SW 1271 (cell line): ENCODE data around the gene PYY.
"Not testable (repeated sequence)": the region's sequence is repeated elsewhere in the genome, so short reads cannot be mapped to it uniquely, and the experiment has no call there.

ENCODE experiments used
- DNase-seq, 2 experiments: peaks; one replicate each; lab custom pipeline; 2025; lab: John Stamatoyannopoulos, UW

PYY gene

DNA sequence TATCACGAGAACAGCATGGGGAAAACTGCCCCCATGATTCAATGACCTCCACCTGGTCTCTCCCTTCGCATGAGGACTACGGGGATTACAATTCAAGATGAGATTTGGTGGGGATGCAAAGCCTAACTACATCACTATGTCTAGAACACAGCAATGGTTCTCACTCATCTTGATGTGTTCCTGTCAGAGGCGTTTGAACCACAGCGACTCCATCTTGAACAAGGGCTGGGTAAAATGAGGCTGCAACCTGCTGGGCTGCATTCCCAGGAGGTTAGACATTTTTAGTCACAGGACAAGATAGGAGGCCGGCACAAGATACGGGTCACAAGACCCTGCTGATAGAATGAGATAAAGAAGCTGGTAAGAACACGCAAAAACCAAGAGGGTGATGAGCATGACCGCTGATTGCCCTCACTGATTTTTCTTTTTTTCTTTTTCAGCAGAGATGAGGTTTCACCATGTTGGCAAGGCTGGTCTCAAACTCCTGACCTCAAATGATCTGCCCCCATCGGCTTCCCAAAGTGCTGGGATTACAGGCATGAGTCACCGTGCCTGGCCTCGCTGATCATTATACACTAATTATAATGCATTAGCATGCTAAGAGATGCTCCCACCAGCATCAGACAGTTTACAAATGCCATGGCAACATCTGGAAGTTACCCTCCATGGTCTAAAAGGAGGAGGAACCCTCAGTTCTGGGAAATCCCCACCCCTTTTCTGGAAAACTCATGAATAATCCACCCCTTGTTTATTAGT lies 8.5 kb downstream of the PYY start:
- no peak for DNase-seq

DNA sequence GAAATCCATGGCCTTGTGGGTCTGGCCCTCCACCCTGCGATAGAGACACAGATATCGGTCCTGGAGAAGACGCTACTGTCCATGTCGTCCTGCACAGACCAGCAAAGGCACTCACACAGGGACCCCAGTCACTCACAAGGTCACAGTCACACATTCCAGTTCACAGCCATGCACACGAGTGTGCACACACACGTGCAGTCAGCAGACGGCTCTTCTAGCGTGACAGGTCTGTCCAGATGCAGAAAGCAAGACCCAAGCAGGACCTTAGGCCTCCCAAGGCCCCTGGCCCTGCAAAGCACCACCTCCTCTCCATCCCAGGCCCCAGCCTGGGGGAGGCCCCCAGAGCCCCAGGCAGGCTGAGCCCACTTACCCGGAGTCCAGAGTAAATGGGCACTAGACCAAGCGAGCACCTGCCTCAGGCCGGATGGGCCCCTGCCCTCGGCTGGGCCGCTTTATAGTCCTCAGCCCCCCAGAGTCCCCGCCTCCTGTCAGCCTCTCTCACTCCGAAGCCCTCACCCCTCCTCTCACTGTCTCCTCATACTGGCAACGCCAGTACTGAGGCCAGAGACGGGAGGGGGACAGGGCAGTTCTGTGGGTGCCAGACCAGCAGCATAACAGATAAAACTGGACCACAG lies 11.6 kb downstream of the PYY start, which contains the start of gene PPY:
Gene PPY, minus strand, starts transcription at position 426 of the 635 bp plus-strand sequence. CDS start 822 bp downstream, outside the sequence.
- no peak for DNase-seq

DNA sequence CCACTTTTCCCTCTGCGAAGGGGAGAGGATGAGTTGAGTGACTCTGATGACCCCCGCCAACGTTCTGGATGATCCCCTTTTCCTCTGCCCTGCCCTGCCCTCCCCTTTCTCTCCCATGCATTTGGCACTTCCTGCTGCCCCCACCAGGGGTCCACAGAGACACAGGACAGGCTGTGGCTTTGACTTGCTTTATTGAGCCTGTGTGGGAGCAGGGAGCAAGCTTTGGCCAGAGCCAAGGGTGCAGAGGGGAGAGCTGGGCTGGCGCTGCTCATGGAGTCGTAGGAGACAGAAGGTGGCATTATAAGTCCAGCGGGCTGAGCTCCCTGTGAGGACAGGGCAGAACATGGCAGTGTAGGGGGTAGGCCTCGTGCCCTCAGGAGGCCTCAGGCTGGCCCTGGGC lies 13.1 kb downstream of the PYY start:
- DNase-seq = peak; percentile 8 to 36

DNA sequence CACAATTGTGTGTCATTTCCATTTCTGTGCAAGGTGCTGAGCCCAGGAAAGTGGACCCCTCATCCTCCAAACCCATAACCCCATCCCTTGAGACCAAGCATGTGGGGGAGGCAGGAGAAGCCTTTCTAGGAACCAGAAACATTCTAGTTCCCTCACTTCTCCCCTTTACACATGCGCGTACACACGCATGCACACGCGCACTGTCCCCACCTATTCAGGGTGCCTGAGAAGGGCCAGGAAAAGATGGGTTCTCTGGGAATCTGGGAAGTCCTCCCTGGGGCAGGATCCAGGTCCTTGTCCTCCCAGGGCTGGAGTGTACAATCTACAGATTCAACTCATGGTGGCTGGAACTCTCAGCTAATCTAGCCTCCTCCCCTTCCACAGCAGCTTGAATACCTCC lies 13.9 kb downstream of the PYY start:
- DNase-seq = no peak

DNA sequence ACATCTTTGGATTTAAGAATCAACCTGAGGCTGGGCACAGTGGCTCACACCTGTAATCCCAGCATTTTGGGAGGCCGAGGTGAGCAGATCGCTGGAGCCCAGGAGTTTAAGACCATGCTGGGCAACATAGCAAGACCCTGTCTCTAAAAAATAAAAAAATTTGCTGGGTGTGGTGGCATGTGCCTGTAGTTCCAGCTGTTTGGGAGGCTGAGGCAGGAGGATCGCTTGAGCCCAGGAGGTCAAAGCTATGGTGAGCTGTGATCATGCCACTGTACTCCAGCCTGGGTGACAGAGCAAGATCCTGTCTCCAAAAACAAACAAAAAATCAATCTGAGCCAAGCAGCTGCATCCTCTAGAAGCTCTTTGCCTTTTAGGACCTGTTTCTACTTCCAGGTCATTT lies 14.3 kb downstream of the PYY start:
- not testable (repeated sequence) for DNase-seq

DNA sequence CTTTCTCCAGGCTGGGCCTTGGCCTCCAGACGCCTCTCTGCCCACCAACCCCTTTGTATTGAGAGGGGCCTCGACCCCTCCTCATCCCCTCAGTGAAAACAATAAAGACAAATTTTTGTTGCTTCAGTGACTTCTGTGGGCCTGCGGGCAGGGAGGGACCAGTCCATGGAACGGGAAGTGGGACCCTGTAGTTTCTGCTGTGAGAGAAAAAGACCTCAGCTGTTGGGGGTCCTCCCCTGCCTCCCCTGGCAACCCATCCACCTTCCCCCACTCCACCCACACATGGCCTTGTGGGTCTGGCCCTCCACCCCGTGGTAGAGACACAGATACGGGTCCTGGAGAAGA lies 14.9 kb downstream of the PYY start:
- no peak for DNase-seq

DNA sequence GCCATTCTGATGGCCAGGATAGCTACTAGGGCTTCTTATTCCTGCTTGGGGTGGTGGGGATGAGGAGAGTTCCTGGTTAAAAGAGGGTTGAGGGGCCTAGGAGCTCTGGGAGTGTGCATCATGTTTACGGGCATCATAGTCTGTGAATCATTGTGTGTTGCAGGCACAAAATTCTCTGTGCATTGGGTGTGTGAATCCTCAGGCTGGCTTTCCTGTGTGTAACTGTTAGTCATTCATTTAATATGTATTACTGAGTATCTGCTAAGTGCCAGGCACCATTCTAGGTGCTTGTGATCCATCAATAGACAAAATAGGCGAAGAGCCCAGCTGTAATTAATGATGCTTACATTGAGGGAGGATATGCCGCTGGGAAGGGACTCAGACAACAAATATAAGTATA lies 17.3 kb downstream of the PYY start:
- DNase-seq = no peak

DNA sequence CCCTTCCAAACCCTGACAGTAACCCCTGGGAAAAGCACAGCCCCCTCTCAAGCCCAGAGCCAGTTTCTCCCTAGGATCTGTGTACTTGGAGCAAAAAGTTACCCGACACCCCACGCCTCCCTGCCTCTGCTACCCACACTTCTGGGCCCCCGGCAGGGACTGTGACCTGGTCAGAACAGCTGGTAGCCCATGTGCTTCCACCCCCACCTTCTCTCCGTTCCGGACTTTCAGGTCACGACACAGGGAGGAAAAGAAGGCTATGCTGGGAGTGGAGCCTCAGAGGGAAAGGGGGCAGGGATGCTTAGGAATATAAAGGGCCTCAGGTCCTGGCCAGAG lies 17.8 kb downstream of the PYY start:
- DNase-seq = no peak

DNA sequence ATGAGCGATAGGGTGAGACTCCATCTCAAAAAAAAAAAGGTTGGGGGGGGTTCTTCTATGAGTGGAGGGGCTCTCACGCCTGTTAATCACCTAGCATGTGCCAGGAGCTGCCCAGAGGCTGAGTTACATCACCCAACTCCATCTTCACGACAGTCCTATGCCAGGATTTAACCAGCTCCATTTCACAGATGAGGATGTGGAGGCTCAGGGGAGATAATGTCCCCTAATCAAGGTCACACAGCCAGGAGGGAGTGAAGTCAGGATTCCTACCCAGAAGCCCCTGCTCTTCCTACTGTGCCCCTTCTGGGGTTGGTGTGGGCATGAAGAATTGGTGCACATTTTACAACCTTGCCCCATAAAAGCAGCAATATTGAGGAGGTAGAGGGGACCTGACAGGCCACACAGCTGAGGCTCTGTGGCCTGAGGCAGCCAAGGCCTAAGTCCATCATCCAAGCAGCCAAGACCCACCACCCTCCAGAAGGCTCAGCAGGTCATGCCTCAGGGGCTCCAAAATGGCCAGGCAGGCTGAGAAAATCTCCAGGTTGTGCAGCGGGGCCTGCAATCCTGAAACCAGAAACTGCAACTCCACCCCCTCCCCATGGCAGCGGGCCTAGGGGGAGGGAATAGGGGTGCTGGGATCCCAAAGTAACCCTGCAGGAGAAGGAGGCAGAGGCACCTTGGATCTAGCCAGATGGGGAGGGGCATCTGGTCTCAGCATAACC lies 18.4 kb downstream of the PYY start:
- no peak for DNase-seq

DNA sequence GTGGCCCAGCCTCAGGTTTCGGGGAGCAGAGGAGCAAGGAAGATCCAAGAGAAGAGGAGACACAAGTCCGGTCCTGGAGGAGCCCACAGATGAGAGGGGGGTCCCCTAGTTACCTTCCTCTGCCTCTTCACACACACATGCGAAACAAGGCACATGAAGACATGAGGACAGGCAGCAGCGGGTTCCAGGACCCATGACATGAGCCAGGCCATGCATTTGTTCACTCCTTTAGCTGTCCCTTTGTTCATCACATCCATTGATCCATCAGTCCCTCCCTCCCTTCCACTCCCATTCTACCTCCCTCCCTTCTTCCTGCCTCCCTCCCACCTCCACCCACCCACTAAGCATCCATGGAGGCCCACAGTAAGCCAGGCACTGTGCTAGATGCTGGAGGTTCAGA lies 20.8 kb downstream of the PYY start:
- DNase-seq = no peak

DNA sequence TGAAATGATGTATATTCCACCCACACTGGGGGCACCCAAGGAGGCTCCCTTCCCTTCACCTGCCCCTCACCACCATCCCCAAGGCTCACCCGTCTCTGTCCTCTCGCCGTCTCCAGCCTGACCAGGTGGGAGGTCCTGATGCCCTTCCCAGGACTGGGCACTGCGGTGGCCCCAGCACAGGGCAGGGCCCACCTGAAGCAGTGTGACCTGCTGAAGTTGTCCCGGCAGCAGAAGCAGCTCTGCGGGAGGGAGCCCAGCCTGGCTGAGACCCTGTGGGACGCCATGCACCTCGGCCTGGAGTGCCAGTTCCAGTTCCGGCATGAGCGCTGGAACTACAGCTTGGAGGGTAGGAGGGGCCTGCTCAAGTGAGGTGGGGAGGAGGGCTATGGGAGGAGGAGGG lies 21.4 kb downstream of the PYY start:
- no peak for DNase-seq

DNA sequence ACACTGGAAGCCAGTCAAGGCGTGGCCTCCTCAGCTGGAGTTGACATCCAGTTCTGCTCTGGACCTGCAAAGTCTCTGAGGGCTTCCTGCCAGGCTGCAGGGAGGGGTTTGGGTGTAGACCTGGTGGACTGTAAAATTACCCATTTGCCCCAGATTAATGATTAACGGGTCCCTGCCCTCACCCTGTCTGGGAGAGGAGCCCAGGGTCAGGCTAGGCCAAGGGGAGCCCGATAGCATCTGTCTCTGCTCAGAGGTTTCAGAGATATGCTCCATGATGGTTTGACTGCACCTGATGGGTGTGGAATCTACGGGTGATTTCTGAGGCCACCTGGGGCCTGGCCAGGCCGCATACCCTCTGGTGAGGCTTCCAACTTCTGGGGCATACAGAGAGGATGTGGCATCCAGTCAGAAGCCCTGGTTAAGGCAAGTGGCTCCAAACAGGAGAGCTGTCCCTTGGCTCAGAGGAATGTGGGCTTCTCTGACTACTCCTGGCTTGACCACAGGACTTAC lies 22.6 kb downstream of the PYY start:
- DNase-seq = no peak

DNA sequence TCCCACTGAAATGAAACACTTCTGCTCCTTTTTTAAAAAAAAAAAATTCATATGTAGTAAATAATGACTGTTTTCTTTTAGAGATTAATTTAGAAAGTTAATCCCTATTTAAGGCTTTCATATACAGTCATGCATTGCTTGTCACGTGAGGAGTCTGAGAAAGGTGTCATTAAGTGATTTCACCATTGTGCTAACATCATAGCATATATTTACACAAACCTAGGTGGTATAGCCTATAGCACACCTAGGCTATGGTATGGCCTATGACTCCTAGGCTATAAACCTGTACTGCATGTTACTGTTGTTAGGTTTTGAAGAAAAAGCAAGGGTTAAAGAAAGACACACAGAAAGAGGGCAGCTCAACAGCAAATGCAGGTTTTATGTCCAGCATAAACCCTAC lies 25.1 kb downstream of the PYY start:
- no peak for DNase-seq

DNA sequence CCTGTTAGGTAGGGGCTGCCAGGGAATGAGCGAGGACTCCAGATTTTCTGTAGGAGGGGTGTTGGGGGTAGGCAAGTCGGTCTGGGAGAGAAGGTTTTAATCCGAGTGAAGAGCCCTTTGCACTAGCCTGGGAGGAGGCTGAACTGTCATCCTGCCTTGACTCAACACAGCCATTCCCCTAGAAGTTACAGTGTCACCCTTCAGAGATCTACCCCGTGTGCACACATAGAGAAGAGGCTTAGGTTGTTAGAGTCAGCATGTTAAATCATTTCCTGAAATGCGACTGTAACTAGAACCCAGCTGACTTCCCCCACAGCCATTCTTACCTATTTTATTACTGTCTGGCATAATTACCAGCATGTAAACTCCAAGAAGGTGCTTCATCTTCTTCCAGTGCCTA lies 25.8 kb downstream of the PYY start:
- not testable (repeated sequence) for DNase-seq

DNA sequence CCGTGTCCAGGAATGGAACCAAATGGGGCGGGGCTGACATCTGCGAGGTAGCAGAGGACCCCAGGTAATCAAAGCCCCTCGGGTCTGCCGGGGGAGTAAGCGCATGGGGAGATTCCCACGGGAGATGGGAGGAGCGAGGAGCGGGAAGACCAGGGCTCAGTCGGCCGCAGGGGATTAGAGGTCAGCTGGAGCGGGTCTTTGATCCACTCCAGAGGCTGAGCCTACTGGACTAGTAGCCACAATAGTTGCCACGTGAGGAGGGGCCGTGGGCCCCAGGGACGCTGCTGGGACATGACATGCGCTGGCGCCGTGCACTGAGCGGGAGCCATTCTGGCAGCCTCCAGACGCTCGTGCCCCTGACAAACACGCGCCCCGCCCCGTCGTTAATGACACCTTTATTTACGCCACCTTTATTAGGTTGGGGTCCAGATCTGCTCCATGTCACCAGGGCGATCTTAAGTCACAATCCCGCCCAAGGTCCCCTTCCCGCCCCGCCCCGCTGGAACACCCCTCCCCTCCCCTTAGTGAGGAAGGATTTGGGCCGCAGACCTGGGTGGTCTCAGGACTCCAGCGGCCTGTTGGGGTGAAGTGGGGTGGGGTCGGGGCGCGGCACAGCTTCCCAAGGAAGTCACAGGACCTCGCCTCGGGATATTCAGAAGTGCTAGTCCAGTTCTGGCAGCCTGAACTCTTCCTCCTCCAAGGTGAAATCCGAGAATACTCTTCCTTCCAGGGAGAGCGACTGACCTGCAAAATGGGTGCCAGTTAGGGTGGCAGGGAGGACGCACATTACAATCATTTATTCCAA lies 26.5 kb downstream of the PYY start:
- no peak for DNase-seq

DNA sequence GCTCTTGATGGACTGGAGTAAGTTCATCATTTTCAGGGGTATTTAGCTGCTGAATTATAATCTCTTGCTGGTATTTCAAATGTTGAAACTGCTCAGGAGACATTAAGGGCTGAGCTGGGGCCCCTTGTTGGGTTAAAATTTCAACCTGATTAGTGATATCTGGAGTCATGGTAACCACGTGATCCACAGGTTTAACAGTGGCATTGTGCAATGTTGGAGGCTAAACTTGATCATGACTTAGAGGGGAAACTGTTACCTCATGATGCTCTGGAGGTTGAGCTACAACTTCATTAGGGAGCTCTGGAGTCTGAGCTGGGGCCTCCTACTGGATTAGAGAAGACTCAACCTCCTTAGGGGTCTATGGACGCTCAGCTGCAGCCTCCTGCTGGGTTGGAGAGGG lies 29.2 kb downstream of the PYY start:
- no peak for DNase-seq

DNA sequence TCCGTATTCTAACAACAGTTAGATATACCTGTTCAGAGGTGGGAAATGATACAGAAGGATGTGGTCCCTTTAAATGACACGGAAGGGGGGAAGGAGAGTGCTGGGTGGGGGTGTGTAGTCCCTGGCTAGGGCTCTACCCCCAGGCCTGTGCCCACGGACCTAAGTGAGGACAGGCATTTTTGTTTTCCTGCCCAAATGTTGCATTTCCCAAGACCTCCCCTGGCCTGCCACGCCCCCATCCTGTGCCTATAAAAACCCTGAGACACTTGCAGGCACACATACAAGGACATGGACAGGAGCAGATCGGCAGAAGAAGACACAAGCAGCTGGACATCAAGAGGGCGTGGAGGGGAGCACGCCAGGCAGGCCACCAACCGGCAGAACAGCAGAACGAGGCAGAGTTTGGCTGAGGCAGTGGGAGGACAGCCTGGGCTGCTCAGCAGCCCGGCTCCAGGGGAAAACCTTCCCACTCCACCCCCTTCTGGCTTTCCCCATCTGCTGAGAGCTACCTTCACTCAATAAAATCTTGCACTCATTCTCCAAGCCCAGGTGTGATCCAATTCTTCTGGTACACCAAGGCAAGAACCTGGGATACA lies 33.1 kb downstream of the PYY start:
- DNase-seq = no peak

DNA sequence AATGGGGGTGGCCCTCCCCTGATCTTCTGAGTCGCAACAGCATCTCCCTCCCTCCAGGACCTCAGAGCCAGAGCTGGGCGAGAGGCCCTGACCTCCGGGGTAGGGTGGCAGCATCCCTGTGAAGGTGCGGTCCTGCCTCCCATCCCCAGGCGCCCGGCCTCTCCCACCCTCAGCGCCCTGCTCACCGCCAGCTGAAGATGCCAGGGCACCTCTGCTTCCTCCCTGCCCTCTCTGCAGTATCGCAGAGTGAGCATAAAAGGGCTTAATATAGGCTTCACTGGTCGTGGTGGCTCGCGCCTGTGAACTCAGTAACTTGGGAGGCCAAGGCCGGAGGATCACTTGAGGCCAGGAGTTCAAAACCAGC lies 35.7 kb downstream of the PYY start:
- no peak for DNase-seq

DNA sequence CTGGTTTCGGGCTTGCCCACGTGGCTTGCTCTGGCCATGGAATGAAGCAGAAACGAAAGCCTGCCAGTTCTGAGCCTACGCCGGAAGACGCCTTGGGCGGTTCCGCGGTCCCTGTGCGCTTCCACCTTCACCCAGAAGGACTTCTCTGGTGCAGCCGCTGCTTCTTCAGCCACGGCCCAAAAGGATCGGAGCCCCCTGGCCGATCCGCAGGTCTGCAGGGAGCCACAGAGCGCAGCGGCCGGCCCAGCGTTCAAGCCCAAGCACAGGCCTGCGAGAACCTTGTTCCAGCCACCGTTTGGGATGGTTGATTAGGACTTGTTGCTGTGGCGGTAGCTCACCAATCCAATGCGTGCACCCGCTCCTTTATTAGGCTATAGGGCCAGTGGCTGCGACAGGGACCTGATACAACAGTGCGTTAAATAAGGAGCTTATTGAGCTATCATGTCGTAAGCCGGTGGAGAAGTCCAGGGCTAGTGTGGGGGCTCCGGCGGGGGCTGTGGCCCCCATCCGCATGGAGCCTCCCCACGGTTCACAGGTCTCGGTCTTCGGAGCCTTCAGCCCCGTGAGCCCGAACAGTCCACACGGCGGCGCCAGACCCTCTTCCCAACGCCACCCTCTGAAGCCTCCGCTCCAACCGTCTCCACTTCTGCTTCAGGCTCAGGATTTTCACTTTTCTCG lies 36.3 kb downstream of the PYY start:
- DNase-seq = no peak

DNA sequence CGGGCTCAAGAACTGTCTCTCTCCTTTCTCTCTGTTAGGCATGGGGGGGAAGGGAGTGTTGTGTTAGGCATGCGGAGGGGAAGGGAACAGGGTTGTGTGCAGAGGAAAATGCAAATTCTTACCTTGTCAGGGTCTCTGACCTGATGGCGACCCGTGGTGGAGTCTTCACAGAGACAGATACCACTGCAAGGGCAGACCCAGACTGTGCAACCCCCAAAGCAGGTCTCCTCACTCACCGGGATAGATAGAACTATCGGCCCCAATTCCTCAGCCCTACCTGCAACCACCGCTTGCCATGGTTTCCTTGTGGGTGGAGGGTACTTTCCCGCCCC lies 36.8 kb downstream of the PYY start:
- no peak for DNase-seq

DNA sequence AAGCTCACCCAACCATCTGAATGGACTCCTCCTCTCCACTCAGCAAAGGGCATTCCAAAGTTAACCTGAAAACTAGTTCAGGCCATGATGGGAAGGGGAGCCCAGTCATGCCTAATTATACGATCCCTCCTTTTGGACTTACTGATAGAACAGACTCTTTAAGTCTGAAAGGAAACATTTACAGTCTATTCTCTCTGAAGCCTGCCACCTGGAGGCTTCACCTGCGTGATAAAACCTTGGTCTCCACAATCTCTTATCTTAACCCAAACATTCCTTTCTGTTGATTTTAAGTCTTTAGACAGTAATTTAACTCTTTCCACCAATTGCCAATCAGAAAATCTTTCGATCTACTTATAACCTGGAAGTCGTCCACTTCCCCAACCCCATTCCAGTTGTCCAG lies 37.4 kb downstream of the PYY start:
- DNase-seq = no peak

DNA sequence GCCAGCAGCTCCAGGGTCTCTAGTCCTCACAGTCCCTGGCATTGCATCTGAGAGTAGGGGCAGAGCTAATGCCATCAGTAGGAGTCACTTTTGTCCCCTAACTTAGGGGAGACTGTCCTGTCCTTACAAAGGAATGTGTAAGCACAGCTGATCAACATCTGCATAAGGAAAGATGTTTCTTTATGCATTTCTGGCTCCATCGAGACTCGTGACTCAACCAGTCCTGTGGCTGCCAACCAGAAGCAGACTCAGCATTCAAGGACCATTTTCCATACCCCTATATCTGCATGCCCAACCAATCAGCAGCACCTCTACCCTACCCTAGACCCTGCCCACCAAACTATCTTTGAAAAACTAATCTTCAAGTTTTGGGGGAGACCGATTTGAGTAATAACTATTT lies 38.2 kb downstream of the PYY start:
- DNase-seq = no peak
